Measurements from ENCODE around the gene CSNK1A1.

The CSNK1A1 gene

GRCh38 chr5:149452007-149452664 is 99.1 kb downstream of the CSNK1A1 start:
- TF ChIP-seq ZBTB7A (IDR thresholded peaks at IDR 0.05; ENCODE audit: low read depth) = 0 out of 2 replicates have a peak, but pooled peaks have one; percentile 19
- TF ChIP-seq CREB1 (IDR thresholded peaks at IDR 0.05; ENCODE audit: low read depth) = no peak
- no peak for TF ChIP-seq YY1 (IDR thresholded peaks at IDR 0.05; ENCODE audit: low read depth)
- TF ChIP-seq TAF1 (IDR thresholded peaks at IDR 0.05; ENCODE audit: low read depth) = no peak
- TF ChIP-seq NFIC (IDR thresholded peaks at IDR 0.05) = peak; percentile 40; the same call in 1 of the 2 replicates
- TF ChIP-seq TCF12 (IDR thresholded peaks at IDR 0.05; ENCODE audit: low read depth) = no peak
- TF ChIP-seq EP300 (IDR thresholded peaks at IDR 0.05; ENCODE audit: borderline replicate concordance) = peak; percentile 41; the same call in 1 of the 2 replicates
- TF ChIP-seq MAX (IDR thresholded peaks at IDR 0.05) = peak; percentile 18; the same call in 1 of the 2 replicates

- TF ChIP-seq CREB1 (IDR thresholded peaks at IDR 0.05; ENCODE audit: low read depth) (no peak), MAX (IDR thresholded peaks at IDR 0.05) (peak; percentile 24; the same call in 1 of the 2 replicates), ZBTB7A (IDR thresholded peaks at IDR 0.05; ENCODE audit: low read depth) (0 out of 2 replicates have a peak, but pooled peaks have one; percentile 14), REST (IDR thresholded peaks at IDR 0.05; ENCODE audit: low read depth) (no peak), FOXM1 (IDR thresholded peaks at IDR 0.05; ENCODE audit: borderline replicate concordance, low read depth) (no peak), USF1 (IDR thresholded peaks at IDR 0.05) (no peak), TEAD4 (IDR thresholded peaks at IDR 0.05) (no peak), RAD21 (IDR thresholded peaks at IDR 0.05; ENCODE audit: low read depth) (no peak)
These were observed 101.0 kb downstream of the CSNK1A1 start for GRCh38 chr5:149450199-149450598.

GRCh38 chr5:149448831-149449714 is 102.2 kb downstream of the CSNK1A1 start:
- TF ChIP-seq EP300 (IDR thresholded peaks at IDR 0.05; ENCODE audit: borderline replicate concordance) = no peak
- TF ChIP-seq RAD21 (IDR thresholded peaks at IDR 0.05; ENCODE audit: low read depth) = peak; percentile 59; the same call in 1 of the 2 replicates
- no peak for TF ChIP-seq USF1 (IDR thresholded peaks at IDR 0.05)
- no peak for TF ChIP-seq FOXM1 (IDR thresholded peaks at IDR 0.05; ENCODE audit: borderline replicate concordance, low read depth)
- TF ChIP-seq YY1 (IDR thresholded peaks at IDR 0.05; ENCODE audit: low read depth) = peak; percentile 14; the same call in 1 of the 2 replicates
- TF ChIP-seq TAF1 (IDR thresholded peaks at IDR 0.05; ENCODE audit: low read depth) = no peak
- no peak for TF ChIP-seq ZBTB7A (IDR thresholded peaks at IDR 0.05; ENCODE audit: low read depth)
- no peak for TF ChIP-seq CREB1 (IDR thresholded peaks at IDR 0.05; ENCODE audit: low read depth)
- TF ChIP-seq CEBPB (IDR thresholded peaks at IDR 0.05) = no peak
- no peak for TF ChIP-seq REST (IDR thresholded peaks at IDR 0.05; ENCODE audit: low read depth)

- TF ChIP-seq EP300 (IDR thresholded peaks at IDR 0.05; ENCODE audit: borderline replicate concordance) (no peak), MAX (IDR thresholded peaks at IDR 0.05) (no peak), CEBPB (IDR thresholded peaks at IDR 0.05) (no peak), ZBTB7A (IDR thresholded peaks at IDR 0.05; ENCODE audit: low read depth) (no peak)
These were observed 102.8 kb downstream of the CSNK1A1 start for GRCh38 chr5:149448431-149448830.

Data from Ishikawa (cell line).